Stimulated activated CD4-positive, alpha-beta T cell treated with anti-CD3 and anti-CD28 coated beads, Interleukin-12 subunit alpha, Interleukin-12 subunit beta, amount 100 ng/mL, for 4 hours (primary cell): ENCODE data around the gene TMA7B.
A peak's percentile ranks its signal among the peaks of the same experiment; 100 is the strongest.
"Not testable (repeated sequence)": the region's sequence is repeated elsewhere in the genome, so short reads cannot be mapped to it uniquely, and the experiment has no call there.

Source experiments
- DNase-seq: peaks from one replicate; pipeline ENCODE4 v3.0.0-alpha.2; 2020

TMA7B gene

DNA sequence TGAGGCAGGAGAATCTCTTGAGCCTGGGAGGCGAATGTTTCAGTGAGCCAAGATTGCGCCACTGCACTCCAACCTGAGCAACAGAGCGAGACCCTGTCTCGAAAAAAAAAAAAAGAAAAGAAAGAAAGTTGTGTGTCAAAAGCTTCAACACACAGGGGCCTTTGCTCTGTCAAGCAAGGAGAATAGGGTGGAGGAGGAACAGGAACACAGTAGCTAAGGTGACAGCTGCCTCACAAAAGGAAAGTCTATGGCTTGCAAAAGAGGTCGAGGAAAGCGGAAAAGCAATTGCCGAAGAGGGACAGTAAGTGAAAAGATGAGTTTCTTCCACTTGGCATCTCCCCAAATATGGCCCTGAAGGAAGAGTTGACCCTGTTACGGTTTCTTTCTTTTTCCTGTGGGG is 26.5 kb upstream of the TMA7B start:
- DNase-seq: no peak

DNA sequence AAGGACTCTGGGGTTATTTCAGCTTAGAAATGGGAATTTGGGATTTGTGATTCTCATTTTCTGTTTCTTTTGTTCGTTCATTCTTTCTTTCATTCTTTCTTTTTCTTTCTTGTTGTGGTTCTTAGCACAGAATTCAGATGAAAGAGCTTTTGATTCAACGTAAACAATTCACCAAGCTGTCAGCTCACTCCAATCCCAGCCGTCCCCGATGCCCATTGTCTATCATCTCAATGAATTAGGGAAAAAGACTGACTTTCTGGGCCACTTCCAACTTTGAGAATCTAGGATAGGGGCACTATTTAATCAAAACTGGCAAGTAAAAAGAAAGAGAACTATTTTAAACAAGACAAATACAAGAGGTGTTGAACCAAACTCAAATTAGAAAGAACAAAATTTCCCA is 25.1 kb upstream of the TMA7B start:
- no peak for DNase-seq

DNA sequence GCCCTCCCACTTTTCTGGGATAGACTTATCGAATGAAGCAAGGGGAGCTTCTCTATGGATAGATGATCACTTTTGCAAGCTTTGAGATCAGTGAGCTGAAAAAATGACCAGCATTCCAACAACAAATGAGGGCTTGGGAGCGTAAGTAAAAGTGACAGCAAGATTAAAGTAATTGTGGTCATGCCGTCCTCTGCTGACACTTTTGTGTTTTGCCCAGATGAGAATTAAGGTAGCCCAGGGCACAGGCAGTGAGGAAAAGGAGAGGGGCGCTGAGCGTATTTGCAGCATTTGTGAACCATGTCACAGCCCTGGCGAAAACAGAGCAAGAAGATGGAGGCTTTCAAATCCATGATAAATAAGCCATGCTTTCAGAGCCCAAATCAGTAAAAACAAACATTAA is 24.6 kb upstream of the TMA7B start:
- no peak for DNase-seq

DNA sequence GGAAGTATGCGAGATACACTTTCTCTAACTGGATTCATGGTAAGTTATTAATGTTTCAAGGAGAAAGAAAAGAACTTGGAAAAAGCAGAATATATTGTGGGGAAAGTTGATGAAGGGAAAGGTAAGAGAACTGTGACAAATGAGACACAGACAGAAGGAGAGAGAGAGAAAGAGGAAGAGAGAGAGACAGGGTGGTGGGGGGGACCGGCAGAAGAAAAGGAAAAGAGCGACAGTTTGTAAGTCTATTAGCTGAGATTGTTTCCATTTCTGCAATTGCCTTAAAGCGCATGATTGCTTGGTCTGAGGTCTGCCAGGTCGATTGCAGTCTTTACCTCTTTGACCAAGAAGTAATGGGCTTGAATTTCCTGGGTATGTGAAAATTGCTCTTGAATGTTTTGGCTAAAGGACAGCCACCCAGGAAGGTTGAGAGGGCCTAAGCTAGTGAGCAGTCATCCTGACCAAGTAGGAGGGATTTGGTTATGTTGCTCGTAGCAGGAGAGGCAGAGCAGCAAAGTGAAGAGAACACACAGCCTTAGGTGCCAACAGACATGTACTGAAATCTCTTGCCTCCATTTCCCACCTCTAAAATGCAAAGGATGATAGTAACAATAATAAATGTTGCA is 23.6 kb upstream of the TMA7B start:
- no peak for DNase-seq

DNA sequence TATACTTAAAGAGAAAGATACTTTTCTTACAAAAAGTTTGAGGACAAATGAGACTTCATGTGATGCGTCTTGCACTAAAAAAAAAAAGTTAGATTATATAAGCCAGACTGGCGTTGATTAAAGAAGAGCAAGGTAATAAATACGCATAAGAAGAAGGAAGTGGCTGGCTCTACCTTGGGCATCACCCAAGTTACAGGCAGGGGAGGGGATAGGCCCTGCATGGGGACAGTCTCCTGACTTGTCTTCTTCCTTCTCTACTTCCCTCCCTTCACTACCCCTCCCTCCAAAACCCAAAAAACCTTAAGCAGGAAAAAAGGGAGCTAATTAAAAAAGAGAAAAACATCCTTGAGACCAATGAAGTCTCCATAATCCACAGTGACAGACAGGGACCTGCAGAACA is 22.3 kb upstream of the TMA7B start:
- no peak for DNase-seq

DNA sequence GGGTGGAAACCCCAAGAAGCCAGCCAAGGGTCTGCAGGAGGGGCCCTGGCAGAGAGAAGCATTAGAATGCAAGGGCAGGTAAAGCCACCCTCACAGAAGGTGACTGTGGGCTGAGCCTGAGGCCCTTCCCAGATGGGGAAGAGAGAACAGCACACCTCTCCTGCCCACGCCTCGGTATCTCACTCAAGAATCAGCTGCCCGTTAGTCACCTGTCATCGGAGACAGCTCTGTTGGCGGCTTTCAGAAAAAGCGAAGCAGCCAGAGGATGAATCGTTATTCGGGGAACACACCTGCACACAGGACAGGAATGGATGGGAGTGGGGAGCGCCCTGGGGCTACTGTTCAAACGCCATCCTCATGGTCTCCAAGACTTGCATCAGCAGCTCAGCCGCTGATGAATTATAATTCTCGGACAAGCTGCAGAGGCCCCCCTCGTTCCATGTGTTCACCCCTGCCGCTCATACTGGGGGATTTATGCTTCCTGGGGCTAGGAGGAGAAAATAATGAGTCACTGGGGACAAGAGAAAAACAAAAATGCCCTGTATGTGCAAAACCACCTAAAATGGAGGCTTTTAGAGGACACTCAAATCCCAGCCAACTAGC is 21.6 kb upstream of the TMA7B start:
- peak; percentile 52 for DNase-seq

DNA sequence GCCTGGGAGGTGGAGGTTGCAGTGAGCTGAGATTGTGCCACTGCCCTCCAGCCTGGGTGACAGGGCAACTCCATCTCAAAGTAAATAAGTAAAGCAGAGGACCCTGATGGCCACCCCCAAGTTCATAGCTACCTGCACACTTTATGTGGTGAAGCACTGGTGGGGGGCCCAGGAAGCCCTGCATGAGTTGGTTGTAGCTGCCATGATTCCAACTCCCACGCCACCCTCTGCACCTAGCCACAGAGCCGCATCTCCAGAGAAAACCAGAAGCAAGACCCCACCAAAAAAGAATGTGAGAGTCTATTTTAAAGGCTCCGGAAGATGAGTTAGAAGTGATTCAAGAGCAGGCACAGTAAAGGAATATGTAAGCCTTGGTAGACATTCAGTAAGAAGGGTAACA is 20.4 kb upstream of the TMA7B start:
- no peak for DNase-seq

DNA sequence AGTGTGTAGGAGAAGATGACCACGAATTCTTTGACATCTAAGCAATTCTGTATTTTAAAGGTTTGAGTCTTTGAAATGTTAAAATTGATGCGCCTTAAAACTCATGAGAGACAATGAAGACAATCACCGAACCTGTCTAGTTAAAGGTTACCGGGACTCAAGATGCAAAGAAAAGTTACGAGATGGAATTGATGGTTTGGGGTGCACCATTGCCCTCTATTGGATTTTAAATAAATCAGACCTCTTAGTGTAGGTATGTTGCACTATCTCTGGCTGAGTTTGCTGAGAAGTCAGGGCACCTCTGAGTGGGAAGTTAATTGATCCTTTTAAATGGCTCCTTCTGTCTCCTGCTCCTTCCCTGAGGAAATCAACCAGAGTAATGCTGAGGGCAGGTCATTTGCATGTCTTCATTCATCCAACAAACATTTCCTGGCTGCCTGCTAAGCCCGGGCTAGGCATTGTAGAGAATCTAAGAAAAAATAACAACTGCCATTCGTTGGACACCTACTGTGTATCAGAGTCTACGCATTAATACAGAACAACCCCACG is 19.4 kb upstream of the TMA7B start:
- no peak for DNase-seq

DNA sequence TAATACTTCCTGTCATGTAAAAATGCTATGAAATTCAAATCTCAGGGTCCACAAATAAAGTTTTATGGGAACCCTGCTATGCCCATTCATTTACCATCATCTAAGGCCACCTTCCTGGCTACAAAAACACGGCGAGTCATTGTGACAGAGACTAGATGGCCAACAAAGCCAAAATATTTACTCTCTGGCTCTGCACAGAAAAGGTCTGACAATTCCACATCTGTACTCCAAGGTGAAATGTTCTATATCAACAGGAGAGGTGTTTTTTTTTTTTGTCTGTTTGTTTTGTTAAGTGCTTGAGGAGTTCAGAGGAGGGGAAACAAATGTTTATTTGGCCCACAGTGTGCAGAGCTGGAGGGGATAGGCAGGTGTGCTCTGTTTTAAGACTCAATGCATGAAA is 18.6 kb upstream of the TMA7B start:
- DNase-seq: no peak

DNA sequence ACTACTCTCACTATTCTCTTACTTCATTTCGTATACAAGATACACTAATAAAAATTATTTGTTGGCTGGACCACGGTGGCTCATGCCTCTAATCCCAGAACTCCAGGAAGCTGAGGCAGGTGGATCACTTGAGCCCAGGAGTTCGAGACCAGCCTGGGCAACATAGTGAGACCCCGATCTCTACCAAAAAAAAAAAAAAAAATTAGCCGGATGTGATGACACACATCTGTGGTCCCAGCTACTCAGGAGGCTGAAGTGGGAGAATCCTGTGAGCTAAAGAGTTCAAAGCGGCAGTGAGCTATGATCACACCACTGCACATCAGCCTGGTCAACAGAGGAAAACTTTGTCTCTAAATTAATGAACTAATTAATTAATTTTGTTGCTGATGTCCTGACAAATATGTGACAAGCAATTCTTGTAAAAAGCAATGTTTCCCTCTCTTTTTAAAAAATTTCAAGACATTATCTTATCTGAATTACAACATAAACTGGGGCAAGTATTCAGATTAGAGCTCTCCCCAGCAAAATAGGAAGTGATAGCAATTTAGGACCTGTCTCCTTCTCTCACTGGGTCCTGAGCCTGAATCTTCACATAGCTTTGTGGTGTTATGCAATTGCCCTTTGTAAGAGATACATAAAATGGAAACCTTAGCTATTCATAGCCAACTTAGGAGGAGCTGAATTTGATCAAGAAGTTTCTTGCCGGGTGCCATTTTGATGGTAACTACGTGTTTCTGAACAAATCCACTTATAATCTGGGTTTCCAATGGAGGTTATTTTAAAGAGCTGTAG is 17.6 kb upstream of the TMA7B start:
- DNase-seq: no peak

DNA sequence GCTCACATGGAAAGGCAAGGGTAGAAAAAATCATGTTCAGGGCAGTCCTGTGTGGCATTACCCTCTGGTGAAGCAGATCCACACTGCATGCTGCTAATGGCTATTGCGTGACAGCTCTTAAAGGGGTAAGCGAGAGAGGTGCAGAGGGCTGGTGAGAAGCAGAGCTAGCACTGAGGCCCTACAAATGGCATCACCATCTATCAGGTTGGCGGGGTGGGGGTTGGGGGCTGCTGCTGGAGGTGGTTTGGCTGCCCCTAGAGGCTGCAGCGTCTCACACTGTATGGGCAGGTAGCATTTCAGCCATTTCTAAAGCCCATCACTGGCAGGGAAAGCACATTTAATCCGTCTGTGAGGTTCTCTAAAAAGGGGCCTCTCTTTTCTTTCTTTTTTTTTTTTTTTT is 16.9 kb upstream of the TMA7B start:
- no peak for DNase-seq

DNA sequence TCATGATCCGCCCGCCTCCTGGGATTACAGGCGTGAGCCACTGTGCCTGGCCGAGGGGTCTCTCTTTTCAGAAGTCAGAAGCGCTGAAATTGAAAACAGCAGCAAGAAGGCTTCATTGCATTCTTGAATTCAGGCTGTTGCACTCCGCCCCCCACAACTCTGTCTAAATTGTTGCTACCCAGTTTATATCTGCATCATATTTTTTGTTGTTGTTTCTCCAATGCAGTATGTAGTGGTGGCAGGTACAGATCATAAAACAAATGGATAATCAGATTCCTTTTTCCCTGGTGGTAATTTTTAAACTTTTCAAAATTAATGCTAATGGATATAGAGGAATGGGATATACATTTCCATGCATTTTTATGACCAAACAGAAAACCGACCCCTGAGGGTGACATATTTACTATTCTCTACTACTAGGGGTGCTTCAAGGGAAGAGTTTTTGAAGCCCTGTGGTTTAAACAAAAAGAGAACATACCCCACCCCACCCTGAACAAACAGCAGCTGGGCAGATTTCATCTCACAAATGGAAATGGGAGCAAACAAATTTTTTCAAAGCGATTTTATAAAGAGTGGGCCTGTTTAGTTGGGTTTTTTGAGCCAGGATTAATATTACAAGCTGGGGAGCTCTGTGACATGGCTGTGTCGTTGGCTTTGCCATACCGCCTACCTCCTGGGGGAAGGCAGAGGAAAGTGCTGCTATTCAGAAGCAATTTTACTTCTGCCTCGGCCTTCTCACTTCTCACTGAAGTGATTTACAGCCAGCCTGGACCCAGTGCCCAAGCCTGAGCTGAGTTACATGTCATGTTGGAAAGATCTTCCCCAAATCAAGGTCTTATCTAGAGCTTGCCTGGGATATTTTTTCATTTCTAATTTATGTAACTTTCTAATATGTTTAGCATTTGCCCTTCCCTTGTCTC is 16.0 kb upstream of the TMA7B start:
- DNase-seq: no peak

DNA sequence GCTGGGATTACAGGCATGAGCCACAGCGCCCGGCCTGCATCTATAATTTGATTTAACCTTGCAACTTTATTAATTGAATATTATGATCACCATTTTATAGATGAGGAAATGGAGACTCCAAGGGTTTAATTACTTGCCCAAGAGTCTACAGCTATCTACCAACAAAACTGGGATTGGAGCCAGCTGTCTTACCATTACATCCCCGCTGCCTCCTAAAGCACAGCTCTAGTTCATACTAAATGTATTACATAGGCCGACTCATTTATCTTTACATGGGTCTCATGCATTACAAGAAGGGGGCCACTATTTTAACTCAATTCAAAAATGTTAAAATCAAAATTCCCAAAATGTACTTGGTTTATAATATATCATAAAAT is 14.1 kb upstream of the TMA7B start:
- no peak for DNase-seq

DNA sequence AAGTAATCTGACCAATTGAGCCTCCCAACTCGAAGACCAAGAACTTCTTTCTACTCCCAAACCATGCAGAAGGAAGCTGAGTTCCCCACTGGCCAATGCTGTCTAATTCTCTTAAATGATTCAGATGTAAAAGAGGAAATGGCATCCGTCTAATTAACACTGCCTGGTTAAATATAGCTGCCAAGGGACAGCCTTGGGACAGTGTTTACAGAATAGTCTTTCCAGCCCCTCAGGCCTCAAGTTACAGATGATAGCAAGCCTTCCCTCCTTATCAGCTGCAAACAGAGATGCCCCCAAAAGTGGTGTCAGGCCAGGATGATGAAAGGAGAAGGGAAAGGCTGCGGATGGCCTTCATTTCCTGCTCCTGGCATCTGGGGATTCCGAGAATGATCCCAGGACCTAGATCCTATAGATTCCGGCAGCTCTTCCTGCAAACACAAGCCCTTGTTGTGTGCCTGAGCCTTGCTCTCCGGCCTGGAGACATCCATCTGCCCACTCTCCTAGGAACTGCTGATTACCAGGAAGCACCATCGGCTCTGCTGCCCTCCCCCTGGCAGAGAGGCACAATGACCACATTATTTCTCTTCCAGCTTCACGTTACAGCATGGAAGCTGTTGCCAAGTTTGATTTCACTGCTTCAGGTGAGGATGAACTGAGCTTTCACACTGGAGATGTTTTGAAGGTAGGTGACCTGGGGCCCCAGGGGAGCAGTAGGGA is 13.5 kb upstream of the TMA7B start:
- DNase-seq: no peak

DNA sequence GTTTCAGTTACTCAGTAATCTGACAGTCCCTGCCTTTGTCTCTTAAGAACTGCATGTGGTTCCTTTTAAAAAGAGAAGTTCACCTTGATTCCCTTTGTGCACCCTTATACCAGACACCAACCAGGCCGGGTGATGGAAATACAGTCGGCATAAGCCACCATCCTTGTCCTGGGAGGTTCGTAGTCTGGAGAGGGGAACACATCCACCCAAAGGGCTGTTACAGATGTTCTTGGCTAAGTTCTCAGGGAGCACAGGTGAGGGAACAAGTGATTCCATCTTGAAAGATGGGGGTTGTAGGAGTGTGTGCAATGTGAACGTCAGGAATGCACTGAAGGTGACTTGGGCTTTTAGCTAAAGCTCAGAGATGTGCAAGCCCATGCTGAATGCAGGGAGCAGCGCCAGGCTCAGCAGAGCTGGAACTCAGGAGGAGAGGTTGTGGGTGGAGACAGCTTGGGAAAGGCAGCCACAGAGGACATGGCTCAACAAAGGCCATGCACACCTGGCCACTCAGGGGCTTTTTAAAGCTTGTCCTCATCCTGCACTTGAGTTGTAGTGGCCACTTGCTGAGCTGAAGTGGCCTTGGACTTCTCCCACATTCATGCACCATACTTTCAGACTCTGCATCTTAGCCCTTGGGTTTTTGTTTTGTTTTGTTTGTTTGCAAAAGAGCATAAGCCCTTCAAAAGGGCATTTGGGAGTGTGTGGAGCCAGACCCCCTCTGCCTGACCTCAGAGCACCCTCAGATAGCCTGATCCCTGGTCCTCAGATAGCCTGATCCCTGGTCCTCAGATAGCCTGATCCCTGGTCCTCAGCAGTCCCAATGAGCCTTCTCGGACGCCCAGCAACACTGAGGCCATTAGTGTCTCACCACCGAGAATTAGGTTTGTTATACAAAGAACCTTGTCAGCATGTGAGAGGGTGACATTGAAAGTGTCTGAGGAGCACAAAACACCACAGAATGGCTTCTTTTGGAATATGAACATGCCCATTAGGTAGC is 12.7 kb upstream of the TMA7B start:
- no peak for DNase-seq

DNA sequence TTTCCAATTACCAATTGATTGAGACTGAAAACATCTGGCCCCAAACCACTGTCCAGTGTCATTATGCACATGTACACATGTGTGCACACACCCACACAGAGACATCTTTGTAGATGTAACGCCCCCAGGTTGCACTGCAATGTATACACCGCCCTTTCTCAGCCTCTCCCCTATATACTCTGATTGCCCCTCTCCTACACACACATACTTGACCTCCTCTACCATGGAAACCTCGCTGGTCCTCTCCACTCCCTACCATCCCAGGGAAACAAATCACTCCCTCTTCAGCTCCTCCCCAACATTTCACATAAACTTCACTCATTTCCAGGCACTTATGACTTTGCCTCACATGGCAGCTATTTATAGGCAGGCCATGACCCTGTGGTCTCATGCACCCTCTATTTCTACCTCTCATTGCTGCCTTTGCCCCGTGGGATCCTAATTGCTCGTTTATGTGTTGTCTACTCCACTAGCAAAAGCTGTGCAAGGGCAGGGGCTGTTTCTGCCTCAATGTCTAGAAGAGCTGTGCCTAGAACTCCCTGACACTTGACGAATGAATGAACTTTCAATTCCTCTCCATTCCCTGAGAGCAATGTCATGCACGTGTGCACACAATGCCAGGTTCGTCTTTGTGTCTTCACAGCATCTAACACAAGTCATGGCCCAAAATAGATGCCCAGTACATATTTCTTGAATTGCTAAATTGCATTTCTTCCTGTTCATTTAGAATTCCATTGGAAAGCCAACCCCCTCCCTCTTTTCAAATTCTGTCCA is 10.0 kb upstream of the TMA7B start:
- no peak for DNase-seq

DNA sequence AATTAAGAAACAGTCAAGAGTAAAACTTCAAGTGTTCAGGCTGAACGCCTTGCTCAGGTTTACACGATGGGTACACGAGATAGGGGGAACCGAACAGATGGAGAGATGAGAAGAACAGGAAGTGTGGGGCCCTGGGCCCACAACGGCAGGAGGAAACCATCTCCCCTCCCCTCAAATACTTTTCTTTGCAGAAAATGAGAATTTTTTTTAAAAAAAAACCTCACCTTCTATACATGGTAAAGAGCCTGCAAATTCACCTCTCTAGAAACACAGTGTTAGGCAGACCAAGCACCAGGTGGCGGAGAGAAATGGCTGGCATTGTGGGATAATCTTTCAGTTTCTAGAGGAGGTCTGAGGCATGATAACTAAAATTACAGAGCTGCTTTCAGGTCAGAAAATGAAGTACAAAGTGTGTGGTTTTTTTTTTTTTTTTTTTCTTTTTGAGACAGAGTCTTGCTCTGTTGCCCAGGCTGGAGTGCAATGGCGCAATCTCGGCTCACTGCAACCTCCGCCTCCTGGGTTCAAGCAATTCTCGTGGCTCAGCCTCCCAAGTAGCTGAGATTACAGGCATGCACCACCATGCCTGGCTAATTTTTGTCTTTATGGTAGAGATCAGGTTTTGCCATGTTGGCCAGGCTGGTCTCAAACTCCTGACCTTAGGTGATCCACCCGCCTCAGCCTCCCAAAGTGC is 8.4 kb upstream of the TMA7B start:
- not testable (repeated sequence) for DNase-seq

DNA sequence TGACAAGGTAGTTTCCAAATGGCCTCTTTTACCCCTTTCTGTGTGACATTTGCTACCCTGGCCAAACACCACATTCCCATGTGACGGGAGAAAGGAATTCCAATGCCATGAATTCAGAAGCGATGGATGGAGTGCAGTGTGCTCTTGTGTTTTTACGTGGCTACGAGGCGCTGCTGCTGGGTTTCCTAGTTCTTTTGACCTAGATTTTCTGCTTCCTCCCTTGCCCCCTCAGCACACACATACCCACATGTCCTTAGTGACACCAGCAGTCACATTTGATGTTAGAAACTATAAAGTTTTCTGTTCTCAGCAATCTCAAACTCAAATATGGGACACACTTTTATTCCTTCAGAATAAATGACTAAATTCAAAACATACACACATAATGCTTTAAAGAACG is 7.8 kb upstream of the TMA7B start:
- DNase-seq: no peak

DNA sequence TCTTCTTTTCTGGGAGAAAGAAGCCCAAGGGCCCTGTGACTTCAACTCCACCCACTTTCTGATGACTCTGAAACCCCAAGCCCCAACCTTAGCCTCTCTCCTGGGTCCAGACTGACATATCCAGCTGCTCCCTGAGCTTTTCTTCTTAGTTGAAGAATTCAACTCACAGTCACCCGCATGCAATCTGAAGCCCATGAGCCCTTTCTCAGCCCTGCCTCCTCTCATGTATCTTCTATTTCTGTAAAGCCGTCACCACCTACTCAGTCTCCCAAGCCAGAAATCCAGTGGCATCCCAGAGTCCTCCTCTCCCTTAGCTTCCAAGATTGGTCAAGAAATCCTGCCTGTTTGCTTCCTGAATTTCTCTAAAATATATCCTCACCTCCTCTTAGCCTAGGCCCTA is 7.1 kb upstream of the TMA7B start:
- DNase-seq: no peak

DNA sequence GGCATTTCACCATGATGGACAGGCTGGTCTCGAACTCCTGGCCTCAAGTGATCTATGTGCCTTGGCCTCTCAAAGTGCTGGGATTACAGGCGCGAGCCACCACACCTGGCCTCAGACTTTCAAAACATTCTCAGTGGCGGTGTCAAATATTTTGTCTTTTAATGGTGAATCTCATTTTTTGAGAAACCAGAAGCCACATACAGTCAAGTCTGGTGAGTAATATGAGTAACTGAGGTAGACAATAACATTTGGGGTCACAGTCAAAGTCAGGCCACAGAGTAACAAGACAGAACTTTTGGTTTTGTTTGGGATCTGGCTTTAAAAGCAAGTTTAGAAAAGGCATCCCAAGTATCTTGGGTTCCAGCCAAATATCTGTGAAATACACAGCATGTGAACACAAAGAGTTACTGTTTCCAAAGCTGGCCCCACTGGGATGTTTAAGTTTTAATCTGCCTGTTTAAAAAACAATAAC is 5.6 kb upstream of the TMA7B start:
- no peak for DNase-seq
